Measurements from ENCODE around the gene DQX1.

Gene DQX1

DNA sequence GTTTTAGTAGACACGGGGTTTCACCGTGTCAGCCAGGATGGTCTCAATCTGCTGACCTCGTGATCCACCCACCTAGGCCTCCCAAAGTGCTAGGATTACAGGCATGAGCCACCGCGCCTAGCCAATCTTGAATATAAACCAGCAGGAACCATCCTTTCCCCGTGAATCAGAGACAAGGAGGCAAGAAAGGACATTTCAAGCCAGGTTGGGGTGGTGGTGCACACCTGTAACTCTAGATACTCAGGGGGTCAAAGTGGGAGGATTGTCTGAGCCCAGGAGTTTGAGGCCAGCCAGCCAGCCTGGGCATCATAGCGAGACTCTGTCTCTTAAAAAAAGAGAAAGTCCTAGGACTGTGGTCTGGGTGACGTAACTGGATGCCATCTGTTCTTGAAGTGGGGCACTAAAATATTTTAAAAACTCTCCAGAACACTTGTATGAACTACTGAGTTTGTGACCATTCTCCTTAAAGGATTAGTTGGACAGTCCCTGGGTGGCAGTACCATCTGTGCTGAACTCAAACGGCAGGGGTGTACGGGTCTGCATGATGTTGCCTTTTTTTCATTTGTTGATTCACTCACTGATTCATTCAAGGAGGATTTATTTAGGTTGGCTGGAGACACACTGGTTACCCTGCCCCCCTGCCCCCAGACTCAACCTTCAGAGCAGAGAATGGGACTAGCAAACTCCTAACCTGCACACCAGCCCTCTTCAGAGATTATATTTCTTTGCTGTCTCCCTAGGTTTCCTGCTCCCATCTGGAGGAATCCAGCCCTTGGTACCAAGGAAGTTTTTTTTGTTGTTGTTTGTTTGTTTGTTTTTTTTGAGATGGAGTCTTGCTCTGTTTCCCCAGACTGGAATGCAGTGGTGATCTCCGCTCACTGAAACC is 14.7 kb downstream of the DQX1 start:
- DNase-seq (ENCODE audit: low spot score) = no peak

DNA sequence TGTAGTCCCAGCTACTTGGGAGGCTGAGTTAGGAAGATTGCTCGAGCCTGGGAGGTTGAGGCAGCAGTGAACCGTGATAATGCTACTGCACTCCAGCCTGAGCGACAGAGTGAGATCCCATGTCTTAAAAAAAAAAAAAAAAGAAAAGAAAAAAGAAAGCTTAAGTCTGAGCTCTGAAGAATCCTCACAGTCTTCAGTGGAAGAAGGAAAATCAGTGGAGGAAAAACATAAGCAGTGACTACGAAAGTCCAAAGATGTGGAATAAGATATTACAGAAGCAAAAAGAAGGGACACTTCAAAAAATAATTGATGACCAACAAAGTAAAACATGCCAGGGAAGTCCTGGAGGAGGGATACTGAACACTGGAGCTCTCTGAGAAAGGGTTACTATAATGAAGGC is 15.8 kb downstream of the DQX1 start:
- DNase-seq (ENCODE audit: low spot score) = no peak

DNA sequence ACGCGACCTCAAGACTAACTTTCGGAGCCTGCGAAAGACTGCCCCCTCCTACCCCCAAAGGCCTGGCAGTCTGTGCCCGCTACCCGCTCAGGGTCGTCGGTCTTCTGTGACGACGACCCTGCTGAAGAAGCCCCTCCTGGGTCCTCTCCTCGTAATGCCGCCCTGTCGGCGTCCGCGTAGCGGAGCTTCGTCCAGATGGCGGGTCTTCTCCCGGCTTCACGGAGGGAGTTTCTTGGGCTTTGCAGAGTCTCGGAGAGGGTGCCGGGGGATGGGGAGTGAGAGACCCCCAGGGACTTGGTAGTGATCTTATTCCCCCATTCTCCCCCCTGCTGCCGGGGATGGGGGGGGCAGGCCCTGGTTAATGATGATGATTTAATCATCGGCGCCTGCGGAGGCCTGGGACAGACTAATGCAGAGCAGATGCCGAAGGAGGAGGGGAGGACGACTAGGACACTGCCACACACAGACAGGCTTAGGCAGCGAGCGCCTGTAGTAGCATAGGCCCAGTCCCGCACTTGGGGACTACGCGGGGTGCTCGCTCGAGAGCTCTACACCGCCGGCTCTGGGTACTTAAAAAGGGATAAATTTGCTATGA is 18.0 kb downstream of the DQX1 start:
- peak; percentile 39 for DNase-seq (ENCODE audit: low spot score)

DNA sequence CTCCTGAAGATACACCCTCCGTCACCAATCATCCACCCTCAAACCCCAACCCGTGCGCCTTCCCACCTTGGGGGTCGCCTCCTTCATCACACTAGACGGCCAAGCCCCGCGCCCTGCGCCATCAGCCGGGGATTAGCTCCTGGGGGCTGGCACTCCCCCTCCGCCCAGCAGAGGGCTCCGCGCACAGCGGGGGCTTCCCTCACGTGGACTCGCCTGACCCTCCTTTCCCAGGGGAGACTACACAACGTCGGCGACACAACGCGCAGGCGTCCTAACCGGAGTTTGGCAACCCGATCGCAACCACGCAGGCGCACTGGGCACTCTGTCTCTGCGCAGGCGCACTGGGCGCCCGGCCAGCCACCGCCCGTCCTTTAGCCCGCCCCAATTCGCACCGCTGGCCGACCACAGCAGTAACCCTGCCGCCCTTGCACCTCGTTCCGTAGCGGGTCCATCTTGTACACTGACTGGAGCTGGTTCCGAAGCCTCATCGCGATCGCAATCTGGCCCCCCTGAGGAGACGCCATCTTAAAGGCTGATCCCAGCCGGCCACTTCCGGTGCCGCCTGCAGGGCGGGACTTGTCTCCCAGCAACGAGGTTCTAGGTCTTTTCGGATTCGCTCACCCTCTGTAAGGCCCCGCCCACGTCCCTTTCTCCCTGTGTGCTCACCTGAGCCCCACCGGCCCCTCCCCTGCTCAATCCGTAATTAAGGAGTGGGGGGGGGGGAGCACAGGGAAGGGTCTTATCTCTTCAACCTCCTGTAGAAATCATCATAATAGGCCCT is 18.7 kb downstream of the DQX1 start, which contains the start of gene PCGF1:
TSS of gene PCGF1 (minus strand) at position 551 of the 781 bp plus-strand sequence. CDS start at position 524, 27 bp downstream.
- peak; percentile 98 for DNase-seq (ENCODE audit: low spot score)

DNA sequence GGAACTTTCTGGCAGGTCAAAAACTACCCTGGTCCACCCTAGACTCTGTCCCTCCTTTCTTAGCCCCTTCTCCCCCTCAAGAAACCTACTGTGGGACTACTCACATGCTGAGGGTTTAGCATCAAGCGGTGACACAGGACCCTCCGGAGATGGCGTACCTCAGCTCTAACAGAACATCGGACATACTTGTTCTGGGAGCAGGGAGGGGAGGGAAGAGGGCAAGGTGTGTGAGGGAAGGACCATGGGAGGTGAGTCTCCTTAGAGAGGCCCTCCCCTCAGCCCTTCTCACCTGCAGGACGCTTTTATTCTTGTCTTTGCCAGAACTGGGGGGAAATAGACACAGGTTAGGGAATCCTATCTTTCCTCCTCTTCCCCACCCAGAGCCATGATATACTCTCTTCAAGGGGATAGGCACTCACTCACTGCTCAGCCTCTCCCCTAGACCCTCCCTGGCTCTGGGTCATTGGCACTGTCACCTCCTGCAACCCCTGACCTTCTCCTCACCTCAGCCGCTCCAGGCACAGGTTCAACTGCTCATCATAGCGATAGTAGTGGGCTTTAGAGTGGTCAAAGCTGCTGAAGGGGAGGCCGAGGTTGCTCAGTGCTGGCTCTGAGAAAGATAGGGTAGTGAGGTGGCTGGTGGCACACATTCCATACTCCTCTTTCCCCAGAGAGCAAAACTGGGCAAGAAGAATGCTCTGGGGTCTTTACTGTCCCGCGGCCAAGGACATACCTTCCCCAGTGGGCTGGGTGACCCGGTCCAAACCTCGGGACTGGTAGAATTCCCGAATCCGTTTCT is 20.4 kb downstream of the DQX1 start:
- no peak for DNase-seq (ENCODE audit: low spot score)

DNA sequence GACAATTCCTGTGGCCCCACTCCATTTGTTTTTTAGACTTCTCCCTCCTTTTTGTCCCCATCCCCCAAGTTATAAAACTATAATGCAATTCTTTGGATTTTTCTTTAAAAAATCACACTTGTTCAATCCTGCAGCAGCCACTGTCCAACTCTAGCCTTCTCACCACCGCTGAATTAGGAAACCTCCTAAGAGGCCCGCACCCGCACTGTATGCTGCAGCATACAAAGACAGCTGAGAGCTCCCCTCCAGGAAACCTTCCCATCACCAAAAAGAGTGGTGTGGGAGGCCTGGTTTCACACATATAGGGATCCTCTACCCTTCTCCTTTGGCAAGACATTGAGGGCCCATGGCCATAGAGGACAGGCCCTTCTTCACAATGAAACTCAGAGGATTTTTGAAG is 21.4 kb downstream of the DQX1 start:
- no peak for DNase-seq (ENCODE audit: low spot score)

DNA sequence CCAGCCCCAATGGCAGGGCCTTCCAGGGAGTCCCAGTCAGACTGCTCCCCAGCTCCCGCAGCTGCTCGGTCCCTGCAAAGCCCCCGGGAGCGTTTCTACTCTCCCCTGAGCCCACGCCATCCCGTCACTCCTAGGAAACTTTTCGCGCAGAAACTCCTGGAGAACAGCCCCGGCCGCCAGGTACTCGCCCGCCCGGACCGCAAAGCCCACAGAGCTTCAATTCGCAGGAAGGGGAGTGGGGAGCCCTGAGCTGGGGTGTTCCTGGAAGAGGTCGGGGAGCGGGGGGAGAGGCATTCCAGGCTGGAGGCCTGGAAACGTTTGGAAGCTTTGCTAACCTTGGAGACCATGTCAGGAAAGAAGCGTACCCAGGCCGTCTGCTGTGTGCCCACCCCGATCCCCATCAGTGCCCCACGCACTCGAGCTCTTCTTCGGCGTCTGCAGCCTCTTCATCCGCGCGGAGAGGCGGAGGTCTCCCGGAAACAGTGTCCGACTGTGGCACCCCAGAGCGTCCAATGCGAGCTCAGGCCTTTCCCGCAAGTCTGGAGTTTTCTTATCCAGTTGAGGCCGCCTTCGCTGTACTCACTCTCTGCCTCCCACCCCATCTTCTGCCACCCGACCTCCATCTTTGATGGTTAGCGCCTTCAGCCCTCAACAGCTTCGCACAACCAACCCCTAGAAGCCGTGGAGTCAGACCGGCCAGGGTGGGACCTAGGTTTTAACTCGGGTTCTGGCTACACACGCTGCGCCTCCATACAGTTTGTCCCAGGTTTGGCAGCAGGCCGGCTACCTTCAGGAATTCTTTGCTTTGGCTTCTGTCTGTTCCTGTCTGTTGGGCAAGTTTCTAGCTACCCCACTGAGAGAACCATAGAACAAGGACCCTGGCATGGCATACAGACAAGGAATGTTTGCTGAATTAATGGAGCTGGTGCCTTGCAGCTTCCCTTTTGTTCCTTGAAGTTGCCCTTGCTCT is 22.2 kb downstream of the DQX1 start:
- no peak for DNase-seq (ENCODE audit: low spot score)

DNA sequence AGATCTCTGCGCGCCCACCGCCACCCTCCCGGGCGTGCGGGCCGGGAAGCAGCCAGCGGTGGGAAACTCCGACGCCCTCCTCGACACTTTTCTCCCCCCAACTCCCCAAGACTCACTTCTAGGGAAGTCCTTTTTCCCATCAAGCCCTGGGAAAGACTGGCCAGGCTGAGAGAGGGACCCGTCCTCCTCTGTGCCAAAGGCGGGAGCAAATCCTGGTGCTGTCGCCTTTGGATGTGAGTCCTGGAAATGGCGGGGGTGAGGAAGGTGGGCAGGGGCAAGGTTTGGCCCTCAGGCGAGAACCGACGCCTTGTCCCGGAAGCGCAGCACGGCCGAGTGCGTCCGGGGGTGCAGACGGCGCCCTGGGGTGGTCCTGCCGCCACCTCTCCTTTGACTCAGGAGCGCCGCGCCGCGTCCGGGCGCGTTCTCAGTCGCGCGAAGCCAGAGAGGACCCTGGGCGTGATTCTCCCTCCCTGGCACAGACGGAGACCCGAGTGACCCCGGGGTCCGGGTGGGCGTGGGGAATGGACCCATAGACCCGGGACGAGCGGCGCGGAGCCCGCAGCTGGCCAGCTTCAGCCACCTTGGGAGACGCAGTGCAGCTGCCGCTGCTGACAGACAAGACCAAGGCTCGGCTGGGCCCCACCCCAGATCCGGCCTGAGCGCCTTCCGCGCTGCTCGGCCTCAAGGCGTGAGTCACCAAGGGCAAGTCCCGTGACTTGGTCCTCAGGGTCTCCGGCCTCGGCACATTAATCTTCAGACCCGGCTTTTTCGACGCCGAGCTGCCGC is 23.1 kb downstream of the DQX1 start:
- DNase-seq (ENCODE audit: low spot score) = no peak

DNA sequence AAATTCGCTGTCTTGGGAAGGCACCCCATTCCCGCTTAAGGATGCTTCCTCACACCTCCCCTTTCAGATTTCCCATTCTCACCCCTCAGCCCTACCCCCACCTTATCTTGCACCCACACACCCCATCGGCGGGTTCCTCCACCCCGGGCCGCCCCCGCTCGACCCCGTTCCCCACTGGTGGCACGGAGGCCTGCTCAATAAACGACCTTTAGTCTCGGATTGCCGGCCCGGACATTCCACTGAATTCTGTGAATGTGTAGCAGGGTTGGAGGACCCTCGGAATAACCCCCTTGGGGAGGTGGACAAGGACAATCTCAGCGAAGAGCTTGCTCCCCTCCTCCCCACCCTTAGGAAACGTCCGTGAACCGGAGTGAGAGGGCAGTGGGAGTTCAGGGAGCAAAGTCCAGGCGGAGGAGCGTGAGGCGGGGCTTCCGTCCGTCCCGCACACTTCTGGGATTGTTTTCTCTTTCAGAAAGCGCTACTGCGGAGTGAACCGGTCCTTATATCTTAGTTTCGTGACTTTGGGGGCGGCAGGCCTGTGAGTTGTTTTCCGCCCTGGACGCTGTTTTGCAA is 23.8 kb downstream of the DQX1 start:
- DNase-seq (ENCODE audit: low spot score) = no peak

DNA sequence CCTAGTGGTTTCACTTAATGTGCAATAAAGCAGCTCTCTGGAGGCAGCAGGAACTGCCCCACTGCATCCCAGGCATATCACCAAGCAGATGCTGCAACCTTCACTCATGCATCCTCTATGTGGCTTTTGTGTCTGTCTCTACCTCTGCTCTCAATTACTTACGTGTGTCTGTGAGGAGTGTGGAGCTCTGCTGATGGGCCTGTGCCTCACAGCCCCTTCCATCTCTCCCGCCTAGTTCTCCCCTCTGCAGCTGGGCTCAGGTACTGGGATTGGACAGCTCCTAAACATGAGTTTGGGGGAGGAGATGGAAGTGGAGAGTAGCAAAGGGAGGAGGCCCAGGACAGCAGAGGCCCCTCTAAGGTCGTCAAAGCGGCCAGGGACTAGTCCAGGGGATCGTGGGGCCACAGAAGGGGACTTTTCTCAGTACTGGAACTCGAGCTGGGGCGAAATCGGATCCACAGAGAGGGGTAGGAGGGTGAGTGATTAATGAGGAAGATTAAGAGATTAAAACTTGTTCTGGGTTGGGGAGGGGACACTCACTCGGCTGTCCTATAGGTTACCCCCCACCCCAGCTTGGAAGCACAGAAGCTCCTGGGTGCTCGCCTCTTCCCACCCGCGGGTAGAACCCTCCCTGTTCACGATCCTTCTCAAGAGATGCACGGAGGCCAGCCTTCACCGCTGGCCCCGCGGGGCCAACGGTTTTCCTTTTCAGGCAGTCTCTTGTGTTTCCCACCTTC is 24.5 kb downstream of the DQX1 start:
- DNase-seq (ENCODE audit: low spot score) = no peak

DNA sequence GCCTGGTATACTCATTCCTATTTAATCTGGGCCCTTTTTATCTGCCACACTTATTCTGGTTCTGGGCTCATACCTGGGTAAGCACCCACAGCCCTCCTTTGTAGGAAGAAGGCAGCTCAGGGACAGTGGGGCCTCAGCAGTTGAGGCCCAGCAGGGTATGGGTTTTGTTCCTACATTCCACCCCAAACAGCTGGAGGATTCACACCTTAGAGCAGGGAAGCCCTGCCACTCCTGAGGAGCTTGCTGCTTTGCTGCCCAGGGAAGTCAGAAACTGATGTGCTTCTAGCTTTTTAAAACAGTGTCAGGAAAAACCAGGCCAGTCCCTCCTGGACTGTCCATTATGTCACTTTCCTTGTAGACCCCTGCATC is 25.5 kb downstream of the DQX1 start:
- DNase-seq (ENCODE audit: low spot score) = no peak

DNA sequence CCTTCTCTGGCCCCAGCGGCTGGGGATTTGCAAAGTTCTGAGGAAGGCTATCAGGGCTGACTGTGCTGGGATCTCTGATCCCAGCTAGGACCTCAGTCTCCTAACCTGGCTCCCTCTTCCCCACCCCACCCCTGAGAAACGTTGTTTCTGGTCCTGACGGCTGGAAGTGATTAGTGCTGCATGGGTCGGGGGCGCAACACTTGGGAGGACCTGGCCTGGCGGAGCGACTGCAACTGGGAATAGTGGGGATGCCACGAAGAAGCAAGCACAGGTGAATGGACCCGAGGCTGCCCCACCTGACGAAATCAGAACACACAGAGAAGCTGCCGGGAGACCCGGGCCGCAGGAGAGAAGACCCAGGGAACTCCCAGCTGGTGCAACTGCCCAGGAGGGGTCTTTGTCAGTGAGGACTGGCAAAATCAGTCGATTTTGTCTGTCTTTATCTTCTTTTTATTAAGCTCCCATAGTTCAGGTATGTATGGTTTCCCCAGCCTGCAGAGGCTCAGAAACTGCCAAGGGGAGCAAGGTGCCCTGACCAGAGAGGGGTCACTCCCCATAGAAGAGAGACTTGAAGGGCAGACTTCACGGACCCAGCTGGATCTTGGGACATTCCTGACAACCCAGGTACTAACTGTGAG is 26.0 kb downstream of the DQX1 start:
- DNase-seq (ENCODE audit: low spot score) = no peak

DNA sequence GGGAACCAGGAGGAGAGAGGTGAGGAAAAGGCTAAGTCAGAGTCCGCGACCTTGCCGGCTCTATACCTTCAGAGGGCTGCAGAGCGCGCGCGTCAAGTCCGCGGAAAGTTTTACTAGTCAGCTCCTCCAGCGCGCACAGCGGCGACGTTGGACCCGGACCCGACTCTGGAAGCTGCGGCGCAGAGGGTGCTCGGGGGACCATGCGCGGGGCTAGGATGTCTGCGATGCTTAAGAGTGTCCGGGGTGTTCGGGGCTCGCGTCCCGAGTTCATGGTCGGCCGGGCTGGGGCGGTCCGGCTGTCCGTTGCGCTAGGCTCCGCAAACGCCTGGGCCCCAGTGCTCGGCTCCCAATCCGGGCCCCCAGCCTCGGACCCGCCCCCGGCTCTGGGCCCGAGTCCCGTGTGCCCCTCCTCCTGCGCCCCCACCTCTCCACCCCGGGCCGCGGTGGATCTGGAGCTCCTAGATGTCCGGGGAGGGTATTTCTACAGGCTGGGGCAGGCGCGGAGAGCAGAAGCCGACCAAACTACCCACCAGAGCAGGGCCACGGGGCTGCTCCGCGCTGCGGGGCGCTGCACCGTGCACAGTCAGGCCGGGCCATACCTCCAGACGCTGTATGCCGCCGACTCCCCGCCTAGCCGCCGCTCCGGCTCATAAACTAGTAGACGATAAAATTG is 26.6 kb downstream of the DQX1 start, which contains the start of gene LBX2:
TSS of gene LBX2 (minus strand) at position 337 of the 673 bp plus-strand sequence. CDS start at position 271, 66 bp downstream.
- DNase-seq (ENCODE audit: low spot score) = no peak

DNA sequence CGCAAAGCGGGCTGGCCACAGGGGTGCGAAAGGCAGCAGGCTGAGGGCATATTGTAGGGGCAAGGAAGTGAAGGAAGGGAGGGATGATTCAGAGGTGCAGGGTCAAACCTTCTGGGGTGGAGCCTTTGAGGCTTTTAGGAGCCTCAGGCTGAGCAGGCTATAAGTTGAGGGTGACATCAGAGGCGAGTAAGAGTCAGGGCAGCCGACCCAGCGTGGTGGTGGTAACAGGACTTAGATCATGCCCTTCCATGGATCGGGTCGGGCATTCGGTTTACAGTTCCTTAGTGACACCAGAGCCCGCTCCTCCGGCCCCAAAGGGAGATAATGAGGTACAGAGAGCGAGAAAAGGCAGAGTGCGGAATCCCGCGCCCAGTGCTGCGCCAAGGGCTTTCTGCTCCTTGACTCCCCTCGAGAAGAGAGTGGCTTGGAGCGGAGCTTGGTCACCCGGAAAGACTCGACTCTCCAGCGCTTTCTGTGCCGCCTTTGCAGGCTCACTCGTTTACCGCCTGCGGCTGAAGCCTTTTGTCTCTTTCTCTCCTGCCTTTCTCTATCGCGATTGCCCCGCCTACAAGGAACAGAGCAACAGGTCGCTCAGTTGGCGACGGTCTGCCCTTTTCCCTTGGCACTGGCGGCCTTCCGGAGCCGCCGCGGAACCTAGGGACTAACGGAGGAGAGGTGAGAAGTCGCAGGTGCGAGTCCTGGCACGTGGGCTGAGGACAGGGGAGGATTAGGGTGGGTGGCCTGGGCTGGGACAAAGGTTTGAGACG is 27.3 kb downstream of the DQX1 start:
- DNase-seq (ENCODE audit: low spot score) = no peak

DNA sequence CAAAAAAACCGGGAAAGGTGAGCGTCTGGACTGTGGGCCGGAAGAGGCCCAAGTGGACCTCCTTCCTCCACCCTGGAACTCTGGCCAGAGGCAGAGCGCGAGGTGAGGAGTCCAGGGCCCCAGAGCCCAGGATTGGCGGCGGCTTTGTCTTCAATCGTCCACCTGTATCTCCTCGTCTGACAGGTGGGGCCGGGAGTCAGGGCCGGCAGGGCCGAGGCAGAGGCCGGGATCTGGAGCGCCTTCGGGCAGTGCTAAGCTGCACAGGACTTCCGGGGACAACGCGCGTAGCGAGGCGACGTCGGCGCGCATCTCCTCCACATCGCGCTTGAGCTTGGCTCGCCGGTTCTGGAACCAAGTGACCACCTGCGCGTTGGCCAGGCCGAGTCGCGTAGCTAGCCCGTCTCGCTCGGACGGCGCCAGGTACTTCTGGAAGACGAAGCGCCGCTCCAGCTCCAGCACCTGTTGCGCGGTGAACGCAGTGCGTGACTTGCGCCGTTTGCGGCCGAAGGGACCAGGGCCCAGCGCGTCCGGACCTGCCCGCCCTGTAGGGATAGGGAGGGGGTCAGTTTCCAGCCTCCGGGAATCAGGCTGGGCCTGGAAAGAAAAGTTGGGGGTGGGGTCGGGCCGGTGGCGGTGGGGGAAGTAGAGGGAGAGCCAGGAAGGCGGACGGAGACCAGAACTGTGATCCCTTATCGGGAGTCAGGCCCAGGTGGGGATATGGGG is 28.1 kb downstream of the DQX1 start:
- DNase-seq (ENCODE audit: low spot score) = no peak

Data from putamen (tissue), 1 donor.